GM21526 (cell line): ENCODE measurements around the gene ROPN1L.
"Not testable (repeated sequence)": the region's sequence is repeated elsewhere in the genome, so short reads cannot be mapped to it uniquely, and the experiment has no call there.

Experiments
- ATAC-seq: cut with Tn5 transposase; IDR thresholded peaks from one replicate; pipeline ENCODE4 v1.9.1; 2021; ENCODE audit warnings: moderate library complexity; ENCODE audit not compliant: unreplicated experiment, low FRiP score

The ROPN1L gene

DNA sequence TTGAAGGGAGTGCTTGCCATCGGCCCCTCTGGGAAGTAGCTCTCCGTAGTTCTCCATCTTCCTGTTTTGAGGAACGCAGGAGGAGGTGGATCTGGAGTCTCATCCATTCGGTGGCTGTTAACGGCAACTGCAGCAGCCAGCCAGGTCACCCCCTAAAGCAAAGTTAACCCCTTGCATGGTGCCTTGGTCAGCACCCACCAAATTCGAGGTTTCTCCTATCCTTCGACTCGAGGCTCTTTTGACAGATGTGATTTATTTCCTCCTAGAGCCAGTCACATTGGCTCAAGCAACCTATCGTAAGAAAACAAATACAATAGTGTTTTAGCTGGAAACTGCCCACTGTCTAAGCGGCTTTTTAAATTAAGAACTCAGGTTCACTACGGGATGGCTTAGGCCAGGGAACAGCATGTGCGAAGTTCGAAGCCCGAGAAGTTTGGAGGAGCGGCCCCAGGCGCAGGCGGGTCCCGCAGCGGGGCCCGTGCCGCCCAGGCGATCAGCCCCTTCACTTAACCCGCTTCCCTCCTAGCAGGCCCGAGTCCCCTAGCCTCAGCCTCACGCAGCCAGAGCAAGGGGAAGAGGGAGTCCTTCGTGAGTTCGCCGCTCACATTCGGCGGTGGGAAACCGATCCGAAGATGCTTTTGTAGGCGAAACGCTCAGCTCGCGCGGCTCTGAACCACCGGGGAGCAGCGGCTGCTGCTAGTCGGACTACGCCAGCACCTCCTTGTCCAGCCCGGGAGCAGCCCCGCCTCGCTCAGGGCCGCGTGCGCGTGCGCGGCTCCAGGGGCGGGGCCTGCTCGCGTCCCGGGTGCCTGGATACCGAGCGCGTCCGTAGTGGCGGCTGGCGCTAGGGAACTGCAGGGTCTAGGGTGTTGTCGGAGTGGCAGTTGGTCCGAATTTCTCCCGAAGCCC lies at the start of gene ROPN1L:
Gene ROPN1L, plus strand, starts transcription at position 797 of the 909 bp plus-strand sequence. CDS start 289 bp downstream, outside the sequence.
- ATAC-seq: peak; percentile 98

DNA sequence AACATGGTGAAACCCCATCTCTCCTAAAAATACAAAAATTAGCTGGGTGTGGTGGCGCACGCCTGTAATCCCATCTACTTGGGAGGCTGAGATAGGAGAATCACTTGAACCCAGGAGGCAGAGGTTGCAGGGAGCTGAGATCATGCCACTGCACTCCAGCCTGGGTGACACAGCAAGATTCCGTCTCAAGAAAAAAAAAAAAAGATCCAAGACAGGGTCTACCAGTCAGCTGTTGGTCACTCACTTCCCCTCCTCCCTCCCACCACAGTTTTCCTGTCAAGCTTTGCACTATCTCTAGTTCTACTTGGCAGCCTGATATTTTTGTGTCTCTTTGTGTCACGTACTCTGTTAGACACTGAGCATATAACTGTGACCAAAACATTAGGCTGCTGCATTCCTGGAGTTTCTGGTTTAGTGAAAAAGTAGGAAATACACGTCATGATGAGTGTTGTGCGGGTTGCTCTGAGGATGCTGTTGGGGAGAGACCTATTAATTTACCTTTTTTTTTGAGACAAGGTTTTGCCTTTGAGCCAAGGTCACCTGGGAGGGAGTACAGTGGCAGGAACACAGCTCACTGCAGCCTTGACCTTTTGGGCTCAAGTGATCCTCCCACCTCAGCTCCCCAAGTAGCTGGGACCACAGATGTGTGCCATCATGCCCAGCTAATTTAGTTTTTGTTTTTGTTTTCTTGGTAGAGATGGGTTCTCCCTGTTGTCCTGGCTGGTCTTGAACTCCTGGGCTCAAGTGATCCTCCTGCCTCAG lies 48.9 kb upstream of the ROPN1L start:
- ATAC-seq: not testable (repeated sequence)

- ATAC-seq: no peak
These were observed 48.2 kb upstream of the ROPN1L start for GRCh38 chr5:10393491-10393890.

DNA sequence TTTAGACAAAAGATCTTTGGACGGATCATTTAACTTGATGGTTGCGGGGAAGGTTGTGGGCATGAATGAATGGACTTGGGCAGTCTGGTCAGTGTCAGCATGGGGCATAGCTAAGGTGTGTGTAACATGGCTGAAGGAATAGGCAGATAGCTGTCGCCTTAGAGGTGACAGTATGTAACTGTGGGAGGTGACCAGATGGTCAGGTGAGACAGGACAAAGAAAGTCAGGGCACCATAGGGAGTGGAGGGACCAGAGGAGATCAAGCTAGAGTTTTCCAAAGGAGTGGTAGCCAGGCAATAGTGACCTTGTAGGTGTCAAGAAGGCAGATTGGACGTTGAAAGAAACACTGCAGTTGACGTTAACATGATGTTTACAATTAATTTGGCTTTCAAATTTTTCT lies 45.1 kb upstream of the ROPN1L start:
- ATAC-seq: no peak

DNA sequence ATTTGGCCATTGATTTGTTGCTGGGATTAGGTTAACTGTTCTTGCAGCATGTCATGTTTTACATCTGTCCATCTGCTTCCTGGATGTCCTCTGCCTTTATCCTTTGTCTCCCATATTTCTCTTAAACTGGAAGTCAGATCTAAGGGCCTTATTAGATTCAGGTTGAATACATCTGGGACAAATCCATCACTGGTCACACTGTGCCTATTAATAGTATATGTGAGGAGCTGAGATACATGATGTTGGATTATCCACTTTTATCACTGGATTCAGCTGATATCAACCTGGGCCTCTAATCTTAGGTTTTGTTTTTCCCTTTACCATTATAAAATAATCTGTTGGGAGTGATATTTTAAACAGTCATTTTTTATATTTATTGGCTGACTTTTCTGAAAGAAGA lies 41.8 kb upstream of the ROPN1L start:
- no peak for ATAC-seq

GRCh38 chr5:10400411-10400810 lies 41.3 kb upstream of the ROPN1L start:
- ATAC-seq: no peak

GRCh38 chr5:10400831-10401230 lies 40.8 kb upstream of the ROPN1L start:
- ATAC-seq: no peak

- ATAC-seq: no peak
These were observed 40.2 kb upstream of the ROPN1L start for GRCh38 chr5:10401498-10401897.

DNA sequence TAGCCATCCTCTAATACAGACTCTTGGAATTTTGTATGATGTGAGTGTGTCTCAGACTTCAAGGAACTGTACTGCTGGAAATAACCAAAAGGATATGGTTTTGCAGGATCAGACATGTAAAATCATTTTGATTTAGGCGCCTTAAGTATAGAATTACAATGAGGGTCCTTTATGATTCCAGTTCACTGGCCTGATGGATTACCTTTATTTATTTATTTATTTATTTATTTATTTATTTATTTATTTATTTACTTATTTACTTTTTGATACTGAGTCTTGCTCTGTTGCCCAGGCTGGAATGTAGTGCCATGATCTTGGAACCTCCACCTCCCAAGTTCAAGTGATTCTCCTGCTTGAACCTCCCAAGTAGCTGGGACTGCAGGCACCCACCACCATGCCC lies 37.9 kb upstream of the ROPN1L start:
- no peak for ATAC-seq

DNA sequence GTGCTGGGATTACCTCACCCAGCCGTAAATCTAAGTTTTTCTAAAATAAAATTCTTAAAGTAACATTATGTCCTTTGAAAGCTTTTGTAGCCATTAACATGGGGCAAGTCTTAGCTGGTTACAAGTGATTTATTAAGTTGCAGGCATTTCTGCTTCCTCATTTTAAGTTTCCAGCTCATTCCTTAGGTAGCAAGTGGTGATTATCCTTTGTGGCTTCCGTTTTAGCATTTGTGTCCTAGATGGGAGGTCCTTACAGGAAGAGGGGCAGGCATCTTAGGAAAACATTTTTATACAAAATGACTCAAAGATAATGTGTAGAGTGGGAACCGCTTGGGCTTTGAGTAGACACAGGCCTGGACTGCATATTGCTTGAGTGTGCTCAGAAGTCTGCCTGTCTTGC lies 35.0 kb upstream of the ROPN1L start:
- ATAC-seq: no peak

DNA sequence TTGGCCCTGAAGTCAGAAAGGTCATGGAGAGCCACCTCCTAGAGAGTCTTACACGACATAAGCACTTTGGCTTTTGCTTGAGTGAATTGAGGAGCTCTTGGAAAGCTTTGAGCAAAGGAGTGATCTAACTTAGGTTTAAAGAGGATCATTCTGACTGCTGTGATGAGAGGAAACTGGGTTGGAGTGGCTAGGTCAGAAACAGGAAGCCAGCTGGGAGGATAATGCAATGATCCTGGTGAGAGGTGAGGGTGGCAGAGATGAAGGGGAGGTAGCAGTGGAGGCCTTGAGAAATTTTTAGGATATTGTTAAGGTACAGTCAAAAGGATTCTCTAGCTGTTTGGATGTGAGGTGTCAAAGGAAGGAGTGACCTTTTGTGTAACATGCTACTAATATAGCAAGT lies 32.2 kb upstream of the ROPN1L start:
- ATAC-seq: no peak

DNA sequence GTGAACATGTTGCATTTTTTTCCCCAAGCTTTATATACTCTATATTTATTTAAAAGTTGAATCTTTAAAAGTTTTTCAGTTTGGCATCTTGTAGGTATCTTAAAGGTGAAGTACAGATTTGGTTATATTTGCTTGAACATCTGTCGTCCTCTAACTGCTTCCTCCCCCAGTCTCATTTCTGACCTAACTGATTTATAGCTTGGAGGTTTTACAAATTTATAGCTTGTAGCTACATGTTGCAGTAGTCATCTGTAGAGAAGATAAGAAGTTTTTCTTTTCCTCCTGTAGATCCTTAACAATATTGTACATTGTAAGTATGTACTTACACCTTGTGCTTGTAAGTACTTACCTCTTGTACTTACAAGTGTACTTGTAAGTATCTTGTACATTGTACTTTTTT lies 31.0 kb upstream of the ROPN1L start:
- ATAC-seq: no peak

DNA sequence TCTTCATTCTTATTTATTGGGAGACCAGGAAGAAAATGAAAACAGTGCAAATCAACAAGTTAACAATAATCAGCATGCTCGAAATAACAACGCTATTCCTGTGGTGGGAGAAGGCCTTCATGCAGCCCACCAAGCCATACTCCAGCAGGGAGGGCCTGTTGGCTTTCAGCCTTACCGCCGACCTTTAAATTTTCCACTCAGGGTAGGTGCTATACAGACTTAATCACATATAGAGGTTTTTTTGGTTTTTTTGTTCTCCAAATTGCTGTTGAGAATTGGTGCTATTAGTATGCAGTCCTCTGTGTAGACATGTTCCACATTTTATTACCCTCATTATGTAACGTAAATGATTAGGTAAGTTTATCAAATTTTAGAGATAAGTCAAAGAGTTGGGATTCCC lies 30.3 kb upstream of the ROPN1L start:
- ATAC-seq: no peak

DNA sequence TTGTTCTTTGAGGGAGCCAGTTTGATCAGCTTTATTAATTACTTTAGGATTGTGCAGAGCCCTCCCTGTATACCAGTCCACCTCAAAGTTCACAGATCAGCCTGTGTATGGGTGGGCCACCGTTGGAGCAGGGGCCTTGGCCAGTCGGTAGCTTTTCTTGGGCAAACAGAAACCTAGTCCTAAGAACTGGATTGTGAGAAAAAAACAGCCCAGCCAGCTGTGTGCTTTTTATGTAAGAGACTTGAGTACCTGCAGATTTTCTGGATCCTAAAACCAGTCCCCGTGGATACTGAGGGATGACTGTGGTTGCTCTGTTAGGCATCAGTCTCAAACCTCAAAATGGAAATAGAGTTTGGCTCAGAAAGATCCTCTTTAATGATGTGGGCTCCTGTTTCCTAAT lies 24.8 kb upstream of the ROPN1L start:
- ATAC-seq: no peak

- ATAC-seq: peak; percentile 59
These were observed 22.9 kb upstream of the ROPN1L start for GRCh38 chr5:10418654-10419345.

- ATAC-seq: no peak
These were observed 21.2 kb upstream of the ROPN1L start for GRCh38 chr5:10420468-10420867.

GRCh38 chr5:10420932-10421331 lies 20.7 kb upstream of the ROPN1L start:
- ATAC-seq: no peak

- ATAC-seq: no peak
These were observed 19.6 kb upstream of the ROPN1L start for GRCh38 chr5:10421896-10422691.

DNA sequence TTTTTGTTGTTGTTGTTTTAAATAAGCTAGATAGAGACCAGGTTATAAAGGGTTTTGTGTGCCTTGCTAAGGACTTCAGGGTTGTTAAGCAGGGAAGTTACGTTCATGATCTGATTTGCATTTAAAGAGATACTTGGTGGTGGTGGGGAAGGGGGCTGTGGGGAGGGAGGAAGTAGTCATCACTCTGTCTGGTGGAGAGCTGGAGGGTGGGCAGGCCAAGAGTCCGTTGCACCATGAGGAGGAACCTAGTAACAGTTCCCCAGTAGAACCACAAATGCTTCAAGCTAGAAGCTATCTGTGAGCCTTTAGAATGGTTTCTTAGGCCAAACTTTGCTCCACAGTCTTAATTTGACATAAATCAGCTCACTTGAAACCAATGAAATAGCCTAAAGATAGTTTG lies 18.7 kb upstream of the ROPN1L start:
- no peak for ATAC-seq

DNA sequence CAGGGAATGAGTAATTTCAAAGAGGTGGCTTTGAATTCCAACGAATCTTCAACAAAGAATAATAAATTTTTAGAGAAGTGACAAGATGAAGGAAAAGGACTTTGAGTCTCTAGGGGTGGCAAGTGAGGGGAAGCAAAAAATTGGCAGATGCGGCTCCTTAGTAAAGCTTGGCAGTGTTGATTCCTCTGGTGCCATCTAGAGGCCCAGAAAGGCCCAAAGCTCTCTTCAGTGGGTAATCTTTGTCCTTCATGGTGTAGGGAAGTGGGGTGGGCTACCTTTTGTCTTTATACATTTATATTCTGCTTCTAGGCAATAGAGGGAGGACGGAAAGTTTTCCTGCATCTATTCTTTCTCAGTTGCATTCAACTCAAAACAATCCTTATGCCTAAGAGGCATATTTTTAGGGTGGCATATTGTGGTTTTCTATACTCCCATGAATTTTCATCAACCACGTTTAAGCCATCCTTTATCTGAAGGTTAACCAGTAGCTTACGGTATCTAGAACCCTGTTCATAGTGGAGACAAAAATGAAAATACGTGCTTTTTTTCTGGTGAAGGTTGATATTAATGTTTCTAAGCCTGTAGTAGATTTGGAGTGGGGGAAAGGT lies 17.5 kb upstream of the ROPN1L start:
- no peak for ATAC-seq
